CD14-positive monocyte (primary cell): ENCODE results near the gene NTM. TPM values are rescaled to one million over a fixed set of nuclear protein-coding genes. Genes with fewer than 3 reads are reported as not detected.

Experiments used
- DNase-seq, 3 donors: peaks; one replicate each; pipeline ENCODE4 v3.0.0-alpha.2; 2011 to 2022
- H2AFZ ChIP-seq: 2 replicates; pipeline ENCODE4 v1.6.0; 2012; ENCODE audit warnings: mild to moderate bottlenecking, low read depth, low read length, inconsistent platforms; ENCODE audit not compliant: insufficient read depth, poor library complexity, severe bottlenecking
- H3K27ac ChIP-seq, 2 donors: 1 replicate in 1 of 2; 2 replicates in 1 of 2; pipeline ENCODE4 v1.5.1; 2012 to 2013; ENCODE audit warnings: low read length in 2 of 2, control low read depth in 1 of 2, inconsistent platforms in 1 of 2, low read depth in 1 of 2, mild to moderate bottlenecking in 1 of 2
- H3K27me3 ChIP-seq, 2 donors: one replicate each; pipeline versions ENCODE4 v1.6.0 to v1.6.1; 2011 to 2013; ENCODE audit warnings: low read length in 2 of 2; ENCODE audit not compliant: control insufficient read depth in 2 of 2, insufficient read depth in 2 of 2
- H3K36me3 ChIP-seq, 2 donors: replicated peaks in 1 of 2; 1 replicate in 1 of 2; 2 replicates in 1 of 2; pipeline versions ENCODE4 v1.5.1 to v1.6.1; 2012 to 2013; ENCODE audit warnings: low read length in 2 of 2, control low read depth in 1 of 2, inconsistent platforms in 1 of 2, mild to moderate bottlenecking in 1 of 2; ENCODE audit not compliant: insufficient read depth in 2 of 2, control insufficient read depth in 1 of 2
- H3K4me1 ChIP-seq, 2 donors: 1 replicate in 1 of 2; 2 replicates in 1 of 2; pipeline versions ENCODE4 v1.5.1 to v1.6.1; 2012 to 2013; ENCODE audit warnings: low read length in 2 of 2, control low read depth in 1 of 2, inconsistent platforms in 1 of 2, mild to moderate bottlenecking in 1 of 2, moderate library complexity in 1 of 2; ENCODE audit not compliant: insufficient read depth in 2 of 2, control insufficient read depth in 1 of 2
- H3K4me2 ChIP-seq: replicated peaks from 2 replicates; pipeline ENCODE3; 2012; ENCODE audit warnings: low read length, moderate library complexity, mild to moderate bottlenecking; ENCODE audit not compliant: poor library complexity, severe bottlenecking; ENCODE audit errors: extremely low read depth
- H3K4me3 ChIP-seq, 3 experiments: fragments of 200-600 bp in 1 of 3; sonication (generic) in 1 of 3; replicated peaks in 1 of 3; 1 replicate in 2 of 3; 2 replicates in 1 of 3; pipeline ENCODE4 v1.5.1; 2011 to 2013; ENCODE audit warnings: low read length in 3 of 3, mild to moderate bottlenecking in 3 of 3, control low read depth in 2 of 3, low read depth in 2 of 3, inconsistent platforms in 1 of 3, moderate library complexity in 1 of 3
- H3K79me2 ChIP-seq: 2 replicates; pipeline ENCODE4 v1.6.0; 2012; ENCODE audit warnings: mild to moderate bottlenecking, control low read depth, inconsistent platforms, low read length, moderate library complexity; ENCODE audit not compliant: insufficient read depth
- H3K9ac ChIP-seq: 2 replicates; pipeline ENCODE4 v1.6.0; 2017; ENCODE audit warnings: low read length, mild to moderate bottlenecking; ENCODE audit not compliant: insufficient read depth, poor library complexity, severe bottlenecking
- H3K9me3 ChIP-seq, 2 donors: replicated peaks in 1 of 2; 1 replicate in 1 of 2; 2 replicates in 1 of 2; pipeline versions ENCODE4 v1.5.1 to v1.6.1; 2012 to 2013; ENCODE audit warnings: low read length in 2 of 2, control low read depth in 1 of 2; ENCODE audit not compliant: control insufficient read depth in 1 of 2, insufficient read depth in 1 of 2
- H4K20me1 ChIP-seq: 2 replicates; pipeline ENCODE4 v1.6.0; 2012; ENCODE audit warnings: mild to moderate bottlenecking, low read length, control low read depth, moderate library complexity; ENCODE audit not compliant: insufficient read depth
- H3K27ac Mint-ChIP-seq, 7 donors: one replicate each; pipeline ENCODE4 v1.8.0; 2020; ENCODE audit warnings: mild to moderate bottlenecking in 7 of 7, mixed read lengths in 7 of 7, moderate library complexity in 6 of 7, inconsistent platforms in 2 of 7
- H3K27me3 Mint-ChIP-seq, 3 donors: one replicate each; pipeline ENCODE4 v1.8.0; 2021 to 2022; ENCODE audit warnings: low read depth in 3 of 3, mild to moderate bottlenecking in 3 of 3, mixed read lengths in 3 of 3, moderate library complexity in 3 of 3, inconsistent platforms in 1 of 3
- H3K36me3 Mint-ChIP-seq, 2 donors: one replicate each; pipeline ENCODE4 v1.8.0; 2020; ENCODE audit warnings: mixed read lengths in 2 of 2, inconsistent platforms in 1 of 2, mild to moderate bottlenecking in 1 of 2
- H3K4me1 Mint-ChIP-seq: one replicate; pipeline ENCODE4 v1.8.0; 2020; ENCODE audit warnings: mild to moderate bottlenecking, mixed read lengths
- H3K4me3 Mint-ChIP-seq, 2 donors: one replicate each; pipeline ENCODE4 v1.8.0; 2020; ENCODE audit warnings: mild to moderate bottlenecking in 2 of 2, mixed read lengths in 2 of 2, moderate library complexity in 1 of 2
- H3K9me3 Mint-ChIP-seq, 7 donors: one replicate each; pipeline ENCODE4 v1.8.0; 2020 to 2022; ENCODE audit warnings: mixed read lengths in 7 of 7, mild to moderate bottlenecking in 6 of 7, moderate library complexity in 6 of 7, inconsistent platforms in 2 of 7
- WGBS: methylation state at CpG from one replicate; pipeline ENCODE4 v1.1.5; 2013; ENCODE audit warnings: missing lambda C conversion rate; ENCODE audit not compliant: insufficient coverage; 5-methylcytosine and 5-hydroxymethylcytosine counted together
- intact Hi-C, 2 donors: fragments of 100-400 bp; cut with micrococcal nuclease; formaldehyde crosslinking; loops; one replicate each; pipeline versions ENCODE4 v1.15.0 to v1.15.1; 2023
- polyA plus RNA-seq, 3 donors: library from polyadenylated mRNA; depleted of rRNA in 1 of 3; unstranded in 2 of 3; stranded (reverse) in 1 of 3; fragments of 300-500 nt in 2 of 3; fragments of >200 nt in 1 of 3; fragmentation: Illumina TruSeq in 2 of 3; gene quantifications; 1 replicate in 2 of 3; 2 replicates in 1 of 3; pipeline ENCODE4 v1.2.3, GENCODE V29; 2012 to 2021
- TF ChIP-seq, protein P1 (sequence below): fragments of 200-600 bp; IDR thresholded peaks from one replicate; pipeline ENCODE4 v1.8.0; 2022; ENCODE audit warnings: antibody characterized with exemption, mild to moderate bottlenecking

Gene NTM
- polyA plus RNA-seq, 3 donors: not detected

DNA sequence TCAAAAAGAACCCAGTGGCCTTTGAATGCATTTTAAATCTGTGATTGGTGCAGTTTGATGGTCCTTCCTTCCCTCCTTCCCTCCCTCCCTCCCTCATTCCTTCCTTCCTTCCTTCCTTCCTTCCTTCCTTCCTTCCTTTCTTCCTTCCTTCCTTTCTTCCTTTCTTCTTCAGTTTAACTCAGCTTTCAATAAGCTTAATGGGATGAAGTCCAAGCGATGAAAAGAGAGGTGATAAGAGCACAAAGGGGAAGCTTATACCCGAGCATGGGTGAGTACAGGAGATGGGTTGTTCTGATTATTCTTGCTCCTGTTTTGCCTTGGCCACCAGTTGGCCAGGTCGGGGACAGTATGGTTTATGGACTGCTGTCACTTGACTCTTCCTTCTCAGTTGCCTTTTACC, 605.6 kb downstream of the NTM start:
- no peaks in the 10 kb centered on the region for H3K36me3 Mint-ChIP-seq
- Histone ChIP-seq H3K9me3 (no peaks in the 10 kb centered on the region), H3K4me3 (no peak overlapping the region), H3K4me2 (no peak overlapping the region), H3K9ac (no peak overlapping the region), H2AFZ (no peak overlapping the region), H3K36me3 (no peaks in the 10 kb centered on the region), H3K4me1 (no peaks in the 10 kb centered on the region), H3K79me2 (no peaks in the 10 kb centered on the region), H4K20me1 (no peaks in the 10 kb centered on the region), H3K27ac (no peak overlapping the region), H3K27me3 (no peaks in the 10 kb centered on the region)
- TF ChIP-seq, protein P1, sequence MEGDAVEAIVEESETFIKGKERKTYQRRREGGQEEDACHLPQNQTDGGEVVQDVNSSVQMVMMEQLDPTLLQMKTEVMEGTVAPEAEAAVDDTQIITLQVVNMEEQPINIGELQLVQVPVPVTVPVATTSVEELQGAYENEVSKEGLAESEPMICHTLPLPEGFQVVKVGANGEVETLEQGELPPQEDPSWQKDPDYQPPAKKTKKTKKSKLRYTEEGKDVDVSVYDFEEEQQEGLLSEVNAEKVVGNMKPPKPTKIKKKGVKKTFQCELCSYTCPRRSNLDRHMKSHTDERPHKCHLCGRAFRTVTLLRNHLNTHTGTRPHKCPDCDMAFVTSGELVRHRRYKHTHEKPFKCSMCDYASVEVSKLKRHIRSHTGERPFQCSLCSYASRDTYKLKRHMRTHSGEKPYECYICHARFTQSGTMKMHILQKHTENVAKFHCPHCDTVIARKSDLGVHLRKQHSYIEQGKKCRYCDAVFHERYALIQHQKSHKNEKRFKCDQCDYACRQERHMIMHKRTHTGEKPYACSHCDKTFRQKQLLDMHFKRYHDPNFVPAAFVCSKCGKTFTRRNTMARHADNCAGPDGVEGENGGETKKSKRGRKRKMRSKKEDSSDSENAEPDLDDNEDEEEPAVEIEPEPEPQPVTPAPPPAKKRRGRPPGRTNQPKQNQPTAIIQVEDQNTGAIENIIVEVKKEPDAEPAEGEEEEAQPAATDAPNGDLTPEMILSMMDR: no peak
- H3K27ac Mint-ChIP-seq: no peak overlapping the region
- DNase-seq: no peak
- intact Hi-C loops: no loop called here
- peaks cover 0 to 3% (median 0%) of the 10 kb centered on the region in 7 donors for H3K9me3 Mint-ChIP-seq
- no peaks in the 10 kb centered on the region for H3K4me1 Mint-ChIP-seq
- H3K4me3 Mint-ChIP-seq: no peak overlapping the region
- WGBS: no CpG with 5 or more reads among the region's 3 CpGs
- peaks cover 1 to 14% (median 4%) of the 10 kb centered on the region in 3 donors for H3K27me3 Mint-ChIP-seq

DNA sequence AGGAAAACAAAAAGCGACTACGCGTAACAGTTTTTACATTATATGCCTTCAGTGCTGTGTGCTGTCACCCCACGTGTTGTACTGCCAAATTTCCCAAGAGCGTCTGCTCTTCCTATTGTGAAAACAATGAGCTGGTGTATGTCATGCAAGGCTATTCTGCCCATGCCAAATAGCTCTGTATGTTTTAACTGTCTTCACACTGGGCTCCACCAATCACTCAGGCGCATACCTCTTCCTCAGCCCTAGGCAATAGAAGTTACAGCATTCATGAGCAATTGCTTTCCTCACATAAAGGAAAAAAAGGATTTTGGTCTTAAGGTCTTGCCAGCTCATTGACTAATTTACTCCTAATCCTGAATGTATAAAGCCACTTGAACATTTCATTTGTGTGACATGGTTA, 606.8 kb downstream of the NTM start:
- no peaks in the 10 kb centered on the region for H4K20me1 ChIP-seq
- no peak for DNase-seq
- no peaks in the 10 kb centered on the region for H3K9me3 ChIP-seq
- no CpG with 5 or more reads among the region's 6 CpGs for WGBS
- H3K27me3 Mint-ChIP-seq: peaks cover 1 to 19% (median 6%) of the 10 kb centered on the region in 3 donors
- no peak overlapping the region for H3K4me3 ChIP-seq
- H3K9me3 Mint-ChIP-seq: peaks cover 0 to 3% (median 0%) of the 10 kb centered on the region in 7 donors
- no peak overlapping the region for H3K27ac ChIP-seq
- H3K36me3 Mint-ChIP-seq: no peaks in the 10 kb centered on the region
- H3K4me1 Mint-ChIP-seq: no peaks in the 10 kb centered on the region
- no peaks in the 10 kb centered on the region for H3K36me3 ChIP-seq
- H3K4me3 Mint-ChIP-seq: no peak overlapping the region
- intact Hi-C loops: no loop called here
- no peaks in the 10 kb centered on the region for H3K79me2 ChIP-seq
- H2AFZ ChIP-seq: no peak overlapping the region
- H3K4me2 ChIP-seq: no peak overlapping the region
- TF ChIP-seq, protein P1: no peak
- no peaks in the 10 kb centered on the region for H3K4me1 ChIP-seq
- no peak overlapping the region for H3K27ac Mint-ChIP-seq
- no peaks in the 10 kb centered on the region for H3K27me3 ChIP-seq
- H3K9ac ChIP-seq: no peak overlapping the region
